GM13976 (cell line): ENCODE data around the gene BFSP1.
A peak's percentile ranks its signal among the peaks of the same experiment; 100 is the strongest.

Experiments
- DNase-seq: peaks from one replicate; pipeline ENCODE4 v3.0.0; 2012; ENCODE audit warnings: low spot score
- CTCF ChIP-seq: IDR thresholded peaks from 2 replicates; pipeline ENCODE4 v1.5.1; 2012; ENCODE audit warnings: borderline replicate concordance, mild to moderate bottlenecking; ENCODE audit not compliant: insufficient read depth; ENCODE audit errors: extremely low read depth, missing control alignments, control extremely low read depth
- in situ Hi-C: fragments of 300-500 bp; cut with MboI; formaldehyde crosslinking; loops from one replicate; pipeline ENCODE4 v1.12.0; 2022; ENCODE audit warnings: low sequenced_read_pairs, mixed read lengths, inconsistent platforms; ENCODE audit not compliant: unreplicated experiment

The BFSP1 gene

GRCh38 chr20:17505636-17506517 lies 25.3 kb downstream of the BFSP1 start:
- DNase-seq: peak; percentile 41
- TF ChIP-seq CTCF: no peak
- in situ Hi-C loops: loop anchor here (25.0 kb wide), 1 partner anchor 756 kb away; no protein-coding TSS in a partner anchor

- peak; percentile 74 for DNase-seq
- in situ Hi-C loops: loop anchor here (25.0 kb wide), 1 partner anchor 757 kb away; no protein-coding TSS in a partner anchor
- peak; percentile 32 for TF ChIP-seq CTCF
These were observed 26.1 kb downstream of the BFSP1 start for GRCh38 chr20:17504898-17505635.

- no peak for TF ChIP-seq CTCF
- in situ Hi-C loops: loop anchor here (25.0 kb wide), 1 partner anchor 758 kb away; no protein-coding TSS in a partner anchor
- peak; percentile 59 for DNase-seq
These were observed 26.9 kb downstream of the BFSP1 start for GRCh38 chr20:17504066-17504897.

- in situ Hi-C loops: loop anchor here (25.0 kb wide), 1 partner anchor 759 kb away; no protein-coding TSS in a partner anchor
- DNase-seq: no peak
- TF ChIP-seq CTCF: no peak
These were observed 27.7 kb downstream of the BFSP1 start for GRCh38 chr20:17503301-17504065.

GRCh38 chr20:17502105-17502504 lies 29.1 kb downstream of the BFSP1 start:
- TF ChIP-seq CTCF: no peak
- in situ Hi-C loops: loop anchor here (25.0 kb wide), 1 partner anchor 760 kb away; no protein-coding TSS in a partner anchor

GRCh38 chr20:17501701-17502100 lies 29.5 kb downstream of the BFSP1 start:
- DNase-seq: no peak
- no peak for TF ChIP-seq CTCF
- in situ Hi-C loops: loop anchor here (25.0 kb wide), 1 partner anchor 761 kb away; no protein-coding TSS in a partner anchor

More at GRCh38 chr20:17502105-17502504, 29.1 kb downstream of the BFSP1 start:
- no peak for DNase-seq
